Measurements from ENCODE around the gene MTMR10. TPM values are rescaled to one million over a fixed set of nuclear protein-coding genes. Genes with fewer than 3 reads are reported as not detected.
A peak's percentile ranks its signal among the peaks of the same experiment; 100 is the strongest.

Gene MTMR10
- total RNA-seq, 2 experiments from 2014 or later = 9.7 to 10.5 TPM

DNA sequence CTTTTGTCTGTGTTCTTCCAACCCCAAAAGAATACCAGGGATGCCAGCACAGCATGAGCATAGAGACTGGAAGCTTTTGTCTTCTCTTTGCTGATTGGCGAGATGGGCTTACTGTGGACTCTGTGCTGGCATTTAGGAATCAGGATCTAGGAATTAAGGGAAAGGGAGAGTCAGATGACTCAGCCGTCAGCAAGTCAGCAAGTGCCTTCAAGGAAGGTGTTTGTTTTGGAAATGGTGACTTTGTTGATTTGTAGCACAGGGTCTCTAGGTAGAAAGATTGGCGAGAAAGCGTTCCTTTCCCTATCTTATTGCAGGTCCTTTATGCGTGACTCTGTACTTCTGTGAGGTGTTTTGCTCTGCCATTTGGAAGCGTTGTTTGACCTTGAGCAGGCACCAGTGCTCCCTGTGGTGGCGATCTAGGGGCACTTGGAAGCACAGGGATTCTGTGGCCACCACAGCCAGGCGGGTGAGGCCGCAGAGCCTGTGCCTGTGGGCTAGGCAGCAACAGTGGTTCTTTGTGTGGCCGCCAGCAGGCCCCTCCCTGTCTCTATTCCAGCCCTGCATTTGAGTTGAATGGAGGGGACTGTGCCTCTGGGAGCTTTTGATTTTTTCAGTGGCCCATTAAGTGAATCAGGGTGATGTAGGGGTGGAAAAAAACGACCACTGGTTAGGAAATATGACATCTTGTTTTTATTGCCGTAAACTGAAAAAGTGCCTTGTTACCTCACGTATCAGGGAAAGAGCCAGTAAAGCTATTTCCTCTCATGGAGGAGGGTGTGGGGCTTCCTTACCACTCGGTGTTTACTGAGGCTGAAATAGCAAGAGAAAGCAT, 68.7 kb downstream of the MTMR10 start:
- no peaks in the 10 kb centered on the region for H3K9me3 Mint-ChIP-seq
- no peak overlapping the region for H3K4me3 Mint-ChIP-seq
- no peaks in the 10 kb centered on the region for H3K27me3 Mint-ChIP-seq (ENCODE audit: low read depth)
- H3K4me1 Mint-ChIP-seq (ENCODE audit: low read depth) = no peaks in the 10 kb centered on the region
- CTCF ChIA-PET = no interaction called here
- no peak overlapping the region for H3K27ac Mint-ChIP-seq
- H3K36me3 Mint-ChIP-seq (ENCODE audit: low read depth) = peaks cover 23% of the 10 kb centered on the region
- intact Hi-C loops (cut with micrococcal nuclease) = no loop called here
- DNase-seq = no peak

DNA sequence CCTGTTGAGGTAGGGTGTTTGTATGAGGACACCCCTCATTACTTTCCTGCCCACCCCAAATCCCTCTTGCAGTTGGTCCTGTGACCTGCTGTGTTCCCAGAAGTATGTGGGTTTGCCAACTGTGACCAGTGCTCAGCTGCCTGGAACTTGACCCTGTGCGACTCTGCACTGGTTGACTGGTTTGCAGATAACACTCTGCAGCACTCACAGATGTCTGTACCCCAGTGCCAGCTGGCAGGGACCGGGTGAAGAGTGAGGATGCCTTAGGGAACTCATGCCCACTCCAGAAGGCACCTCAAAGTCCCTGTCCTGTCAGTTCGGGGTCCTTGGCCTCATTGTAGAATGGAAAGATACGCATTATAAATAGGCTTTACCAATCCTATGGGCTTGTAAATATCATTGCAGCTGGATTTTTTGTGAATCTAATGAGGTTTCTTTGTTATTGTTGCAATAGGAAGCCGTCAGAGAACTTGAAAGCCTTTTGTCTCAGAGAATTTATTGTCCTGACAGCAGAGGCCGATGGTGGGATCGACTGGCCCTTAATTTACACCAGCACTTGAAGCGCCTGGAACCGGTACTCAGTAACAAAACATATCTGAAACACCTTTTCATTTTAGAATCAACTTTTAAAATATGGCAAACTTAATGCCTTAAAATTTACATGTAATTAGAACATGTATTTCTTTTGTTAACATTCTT, 69.5 kb downstream of the MTMR10 start:
- Mint-ChIP-seq H3K36me3 (ENCODE audit: low read depth) (peaks cover 26% of the 10 kb centered on the region), H3K9me3 (no peaks in the 10 kb centered on the region), H3K27me3 (ENCODE audit: low read depth) (no peaks in the 10 kb centered on the region), H3K27ac (no peak overlapping the region), H3K4me1 (ENCODE audit: low read depth) (no peaks in the 10 kb centered on the region), H3K4me3 (no peak overlapping the region)
- CTCF ChIA-PET = no interaction called here
- intact Hi-C loops (cut with micrococcal nuclease) = no loop called here
- no peak for DNase-seq

DNA sequence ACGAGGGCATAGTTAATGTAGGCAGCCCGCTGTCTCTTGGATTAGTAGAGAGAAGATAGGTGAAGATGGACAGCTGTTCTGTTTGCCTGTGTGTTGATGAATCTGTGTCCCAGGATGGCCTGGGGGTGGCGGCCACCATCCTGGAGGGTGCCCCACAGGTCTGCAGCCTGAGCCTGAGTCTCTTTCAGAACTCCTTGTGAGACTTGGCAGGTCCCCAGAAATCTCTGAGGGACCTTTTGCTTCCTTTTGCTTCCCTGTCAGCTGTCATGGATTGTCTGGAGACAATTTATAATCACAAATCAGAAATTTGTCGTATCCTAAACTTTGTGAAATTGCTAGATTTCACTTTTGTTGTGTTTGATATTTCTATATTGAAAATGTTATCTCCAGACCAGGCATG, 70.3 kb downstream of the MTMR10 start:
- no peaks in the 10 kb centered on the region for H3K9me3 Mint-ChIP-seq
- no peaks in the 10 kb centered on the region for H3K27me3 Mint-ChIP-seq (ENCODE audit: low read depth)
- intact Hi-C loops (cut with micrococcal nuclease) = no loop called here
- no peak overlapping the region for H3K4me3 Mint-ChIP-seq
- H3K4me1 Mint-ChIP-seq (ENCODE audit: low read depth) = peaks cover 2% of the 10 kb centered on the region
- DNase-seq = no peak
- CTCF ChIA-PET = no interaction called here
- H3K27ac Mint-ChIP-seq = no peak overlapping the region
- H3K36me3 Mint-ChIP-seq (ENCODE audit: low read depth) = peaks cover 23% of the 10 kb centered on the region

DNA sequence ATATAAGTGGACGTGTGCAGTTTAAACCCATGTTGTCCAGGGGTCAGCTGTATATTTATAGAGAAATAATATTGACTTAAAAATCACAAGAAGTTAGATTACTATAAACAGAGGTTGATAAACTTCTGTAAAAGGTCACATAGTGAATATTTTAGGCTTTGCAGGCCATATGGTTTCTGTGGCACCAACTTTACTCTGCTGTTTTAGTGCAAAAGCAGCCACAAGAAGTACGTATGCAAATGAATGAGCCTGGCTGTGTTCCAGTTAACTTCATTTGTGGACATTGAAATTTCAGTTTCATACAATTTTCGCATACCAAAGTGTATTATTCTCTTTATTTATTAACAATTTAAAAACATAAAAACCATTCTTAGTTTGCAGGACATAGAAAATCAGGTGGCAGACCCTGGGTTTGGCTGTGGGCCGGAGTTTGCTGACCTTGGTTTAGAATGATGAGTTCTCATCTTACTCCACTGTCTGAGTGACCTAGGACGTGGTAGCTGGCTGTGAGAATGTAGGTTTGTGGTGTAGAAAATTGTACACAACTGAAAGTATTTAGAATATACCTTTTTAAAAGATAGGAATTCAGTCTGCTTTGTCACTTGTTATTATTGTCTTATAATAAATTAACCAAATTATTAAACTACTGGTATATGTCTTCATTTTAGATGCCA, 71.4 kb downstream of the MTMR10 start:
- no peak overlapping the region for H3K4me3 Mint-ChIP-seq
- H3K9me3 Mint-ChIP-seq = no peaks in the 10 kb centered on the region
- no peak for DNase-seq
- H3K27me3 Mint-ChIP-seq (ENCODE audit: low read depth) = no peaks in the 10 kb centered on the region
- H3K36me3 Mint-ChIP-seq (ENCODE audit: low read depth) = peaks cover 22% of the 10 kb centered on the region
- intact Hi-C loops (cut with micrococcal nuclease) = no loop called here
- peaks cover 3% of the 10 kb centered on the region for H3K4me1 Mint-ChIP-seq (ENCODE audit: low read depth)
- no peak overlapping the region for H3K27ac Mint-ChIP-seq
- CTCF ChIA-PET = no interaction called here

- Mint-ChIP-seq H3K4me1 (ENCODE audit: low read depth) (peaks cover 5% of the 10 kb centered on the region), H3K9me3 (no peaks in the 10 kb centered on the region), H3K4me3 (no peak overlapping the region), H3K27ac (no peak overlapping the region), H3K36me3 (ENCODE audit: low read depth) (peaks cover 25% of the 10 kb centered on the region), H3K27me3 (ENCODE audit: low read depth) (no peaks in the 10 kb centered on the region)
- CTCF ChIA-PET = interaction anchor here (0.8 to 1.3 kb wide), 3 partner anchors 59 to 209 kb away, joined by 3 to 4 read pairs (median 3); no protein-coding TSS in a partner anchor
- intact Hi-C loops (cut with micrococcal nuclease) = no loop called here
- no peak for DNase-seq
These were observed 73.1 kb downstream of the MTMR10 start for GRCh38 chr15:30918366-30918765.

DNA sequence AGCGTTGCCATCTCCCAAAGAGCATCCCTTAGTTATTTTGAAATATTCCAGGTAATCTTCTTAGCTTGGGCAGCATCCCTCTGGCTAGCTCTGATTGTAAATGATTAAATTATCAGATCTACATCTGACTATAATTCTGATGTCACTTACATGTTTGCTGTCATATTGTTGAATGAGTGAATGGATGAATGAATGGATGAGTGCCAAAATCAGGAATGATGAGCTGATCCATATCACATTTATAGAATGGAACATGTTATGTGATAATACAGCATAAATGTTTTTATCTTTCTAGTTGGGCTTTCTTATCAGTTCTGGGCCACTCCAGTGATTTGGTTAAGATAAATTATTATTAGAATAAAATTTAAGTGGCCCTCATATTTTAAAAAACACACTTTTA, 73.8 kb downstream of the MTMR10 start:
- Mint-ChIP-seq H3K4me3 (no peak overlapping the region), H3K36me3 (ENCODE audit: low read depth) (peaks cover 30% of the 10 kb centered on the region), H3K27ac (no peak overlapping the region), H3K4me1 (ENCODE audit: low read depth) (peaks cover 5% of the 10 kb centered on the region), H3K27me3 (ENCODE audit: low read depth) (no peaks in the 10 kb centered on the region), H3K9me3 (no peaks in the 10 kb centered on the region)
- intact Hi-C loops (cut with micrococcal nuclease) = no loop called here
- CTCF ChIA-PET = interaction anchor here (1.0 to 1.1 kb wide), 2 partner anchors 209 to 212 kb away, joined by 3 to 4 read pairs; no protein-coding TSS in a partner anchor
- no peak for DNase-seq

DNA sequence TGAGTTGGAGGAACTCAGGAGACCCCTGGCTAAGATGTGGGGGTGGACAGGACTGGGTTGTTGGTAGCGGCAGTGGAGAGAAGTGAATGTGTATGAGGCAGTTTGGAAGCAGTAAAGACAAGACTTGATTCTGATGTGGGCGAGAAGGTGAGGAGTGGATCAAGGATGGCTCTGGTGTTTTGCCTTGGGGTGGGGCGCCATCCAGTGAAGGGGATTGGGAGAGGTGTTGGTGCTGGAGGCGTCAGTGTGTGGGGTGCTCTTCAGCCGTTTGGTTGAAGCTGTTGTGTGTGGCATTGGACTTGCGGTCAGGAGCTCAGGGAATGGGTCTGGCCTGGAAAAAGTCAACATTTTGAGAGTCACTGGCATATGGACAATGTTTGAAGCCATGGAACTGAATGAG, 74.4 kb downstream of the MTMR10 start:
- Mint-ChIP-seq H3K27ac (no peak overlapping the region), H3K36me3 (ENCODE audit: low read depth) (peaks cover 30% of the 10 kb centered on the region), H3K27me3 (ENCODE audit: low read depth) (no peaks in the 10 kb centered on the region), H3K9me3 (no peaks in the 10 kb centered on the region), H3K4me1 (ENCODE audit: low read depth) (peaks cover 5% of the 10 kb centered on the region), H3K4me3 (no peak overlapping the region)
- no peak for DNase-seq
- intact Hi-C loops (cut with micrococcal nuclease) = no loop called here
- CTCF ChIA-PET = interaction anchor here (1.0 kb wide), 1 partner anchor 212 kb away, joined by 3 read pairs; no protein-coding TSS in a partner anchor

DNA sequence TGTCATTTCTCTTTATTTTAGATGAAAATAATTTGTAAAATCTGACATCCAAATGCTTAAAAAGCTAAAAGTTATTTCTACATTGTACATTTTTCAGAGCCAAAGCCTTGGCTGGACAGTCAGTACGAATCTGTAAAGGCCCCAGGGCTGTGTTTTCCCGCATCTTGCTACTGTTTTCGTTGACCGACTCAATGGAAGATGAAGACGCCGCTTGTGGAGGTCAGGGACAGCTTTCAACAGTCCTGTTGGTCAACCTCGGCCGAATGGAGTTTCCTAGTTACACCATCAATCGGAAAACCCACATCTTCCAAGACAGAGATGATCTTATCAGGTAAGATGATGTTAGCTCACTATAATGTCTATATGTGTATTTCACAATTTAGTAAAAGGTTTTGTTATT, 77.7 kb downstream of the MTMR10 start:
- CTCF ChIA-PET = no interaction called here
- Mint-ChIP-seq H3K36me3 (ENCODE audit: low read depth) (peaks cover 36% of the 10 kb centered on the region), H3K27ac (no peak overlapping the region), H3K4me1 (ENCODE audit: low read depth) (peaks cover 14% of the 10 kb centered on the region), H3K4me3 (no peak overlapping the region), H3K27me3 (ENCODE audit: low read depth) (no peaks in the 10 kb centered on the region), H3K9me3 (no peaks in the 10 kb centered on the region)
- no peak for DNase-seq
- intact Hi-C loops (cut with micrococcal nuclease) = no loop called here

- Mint-ChIP-seq H3K4me1 (ENCODE audit: low read depth) (peaks cover 39% of the 10 kb centered on the region), H3K9me3 (peaks cover 3% of the 10 kb centered on the region), H3K27ac (no peak overlapping the region), H3K36me3 (ENCODE audit: low read depth) (peaks cover 35% of the 10 kb centered on the region), H3K4me3 (no peak overlapping the region), H3K27me3 (ENCODE audit: low read depth) (no peaks in the 10 kb centered on the region)
- no peak for DNase-seq
- CTCF ChIA-PET = no interaction called here
- intact Hi-C loops (cut with micrococcal nuclease) = no loop called here
These were observed 85.1 kb downstream of the MTMR10 start for GRCh38 chr15:30906366-30906765.

GRCh38 chr15:30905821-30906220, 85.6 kb downstream of the MTMR10 start:
- DNase-seq = no peak
- peaks cover 35% of the 10 kb centered on the region for H3K36me3 Mint-ChIP-seq (ENCODE audit: low read depth)
- no peak overlapping the region for H3K4me3 Mint-ChIP-seq
- no peaks in the 10 kb centered on the region for H3K27me3 Mint-ChIP-seq (ENCODE audit: low read depth)
- intact Hi-C loops (cut with micrococcal nuclease) = no loop called here
- no peak overlapping the region for H3K27ac Mint-ChIP-seq
- CTCF ChIA-PET = no interaction called here
- peaks cover 3% of the 10 kb centered on the region for H3K9me3 Mint-ChIP-seq
- H3K4me1 Mint-ChIP-seq (ENCODE audit: low read depth) = peaks cover 39% of the 10 kb centered on the region

DNA sequence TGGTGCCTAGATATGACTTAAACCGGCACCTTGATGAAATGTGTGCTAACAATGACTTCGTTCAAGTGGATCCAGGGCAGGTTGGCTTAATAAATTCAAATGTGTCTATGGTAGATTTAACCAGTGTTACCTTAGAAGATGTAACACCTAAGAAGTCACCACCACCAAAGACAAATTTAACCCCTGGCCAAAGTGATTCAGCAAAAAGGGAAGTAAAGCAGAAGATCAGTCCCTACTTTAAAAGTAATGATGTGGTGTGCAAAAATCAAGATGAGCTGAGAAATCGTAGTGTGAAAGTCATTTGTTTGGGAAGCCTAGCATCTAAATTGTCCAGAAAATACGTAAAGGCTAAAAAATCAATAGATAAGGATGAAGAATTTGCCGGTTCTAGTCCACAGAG, 86.6 kb downstream of the MTMR10 start:
- CTCF ChIA-PET = interaction anchor here (0.7 to 2.3 kb wide), 2 partner anchors 10 to 46 kb away, joined by 3 to 8 read pairs; no protein-coding TSS in a partner anchor
- H3K9me3 Mint-ChIP-seq = peaks cover 3% of the 10 kb centered on the region
- peak overlapping the region; percentile 86 for H3K4me3 Mint-ChIP-seq
- H3K27me3 Mint-ChIP-seq (ENCODE audit: low read depth) = no peaks in the 10 kb centered on the region
- no peak overlapping the region for H3K27ac Mint-ChIP-seq
- H3K4me1 Mint-ChIP-seq (ENCODE audit: low read depth) = peaks cover 36% of the 10 kb centered on the region
- H3K36me3 Mint-ChIP-seq (ENCODE audit: low read depth) = peaks cover 32% of the 10 kb centered on the region
- DNase-seq = no peak
- intact Hi-C loops (cut with micrococcal nuclease) = loop anchor here (5.0 kb wide), 1 partner anchor 582 kb away; no protein-coding TSS in a partner anchor

DNA sequence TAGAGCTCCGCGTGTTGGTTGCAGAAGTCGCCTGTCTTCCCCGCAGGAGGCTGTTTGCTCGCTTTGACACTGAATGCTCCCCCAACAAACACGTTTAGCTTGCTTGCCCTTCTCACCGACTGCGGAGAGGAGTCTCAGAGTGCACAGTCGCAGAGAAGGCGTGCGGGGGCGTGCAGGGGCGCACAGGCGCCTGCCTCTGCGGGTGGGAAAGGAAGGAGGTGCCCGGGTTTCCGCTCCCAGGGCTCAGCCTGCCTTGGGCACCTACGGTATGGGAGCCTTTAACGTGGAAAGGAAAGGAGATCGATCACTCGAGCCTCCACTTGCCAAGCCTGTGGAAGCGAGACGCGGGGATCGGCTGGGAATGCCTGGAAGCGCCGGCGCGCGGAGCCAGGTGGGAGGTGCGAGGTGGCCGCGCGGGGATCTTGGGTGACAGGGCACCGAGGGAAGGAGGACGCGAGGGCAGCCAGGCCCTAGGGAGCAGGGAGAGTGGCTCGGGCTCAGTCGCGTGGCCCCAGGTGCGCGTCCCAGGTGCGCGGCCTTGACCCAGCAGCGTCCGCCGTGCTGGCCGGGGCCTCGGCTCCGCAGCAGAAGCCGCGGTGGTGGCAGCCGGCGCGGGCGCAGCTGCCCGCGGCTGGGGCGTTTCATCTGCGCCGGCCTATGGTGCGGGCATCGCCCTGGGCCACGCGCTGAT, 87.8 kb downstream of the MTMR10 start, which contains the start of gene FAN1:
FAN1 (plus strand) TSS at position 419 of the 691 bp plus-strand sequence. CDS start 749 bp downstream, outside the sequence.
- no peaks in the 10 kb centered on the region for H3K27me3 Mint-ChIP-seq (ENCODE audit: low read depth)
- H3K27ac Mint-ChIP-seq = peak within 1 kb of the TSS; percentile 74
- CTCF ChIA-PET = interaction anchor here (1.1 to 2.4 kb wide), 3 partner anchors 9 to 226 kb away, joined by 3 to 8 read pairs (median 6); no protein-coding TSS in a partner anchor
- intact Hi-C loops (cut with micrococcal nuclease) = loop anchor here (1.0 to 5.0 kb wide), 3 partner anchors 88 to 584 kb away; partner anchors contain the start of gene MTMR10
- H3K36me3 Mint-ChIP-seq (ENCODE audit: low read depth) = peaks cover 22% of the 10 kb centered on the region
- H3K4me3 Mint-ChIP-seq = peak within 1 kb of the TSS; percentile 86
- H3K4me1 Mint-ChIP-seq (ENCODE audit: low read depth) = peaks cover 30% of the 10 kb centered on the region
- peaks cover 3% of the 10 kb centered on the region for H3K9me3 Mint-ChIP-seq
- DNase-seq = peak; percentile 89
